Sigmoid colon (tissue), 4 donors: Measurements from ENCODE around the gene ATL2.

Experiments used
- EP300 ChIP-seq, 4 donors: sonication (generic); formaldehyde crosslinking; IDR thresholded peaks; one replicate each; pipeline ENCODE4 v1.6.1; 2017; ENCODE audit warnings: antibody characterized with exemption in 4 of 4
- POLR2A ChIP-seq, 2 donors: fragments of 450-650 bp; IDR thresholded peaks; one replicate each; pipeline ENCODE4 v1.6.1; 2016; ENCODE audit warnings: antibody characterized with exemption in 2 of 2, mild to moderate bottlenecking in 2 of 2, moderate library complexity in 2 of 2
- POLR2AphosphoS5 ChIP-seq, 4 donors: sonication (generic); formaldehyde crosslinking; IDR thresholded peaks; one replicate each; pipeline ENCODE4 v1.6.1; 2017; ENCODE audit warnings: antibody characterized with exemption in 4 of 4
- TF ChIP-seq, protein P1 (sequence below), 4 experiments: fragments of 450-650 bp in 3 of 4; fragments of 200-600 bp in 1 of 4; IDR thresholded peaks; one replicate each; pipeline ENCODE4 v1.5.1; 2016 to 2019; ENCODE audit warnings: antibody characterized with exemption in 4 of 4, mild to moderate bottlenecking in 3 of 4, moderate library complexity in 2 of 4

DNA sequence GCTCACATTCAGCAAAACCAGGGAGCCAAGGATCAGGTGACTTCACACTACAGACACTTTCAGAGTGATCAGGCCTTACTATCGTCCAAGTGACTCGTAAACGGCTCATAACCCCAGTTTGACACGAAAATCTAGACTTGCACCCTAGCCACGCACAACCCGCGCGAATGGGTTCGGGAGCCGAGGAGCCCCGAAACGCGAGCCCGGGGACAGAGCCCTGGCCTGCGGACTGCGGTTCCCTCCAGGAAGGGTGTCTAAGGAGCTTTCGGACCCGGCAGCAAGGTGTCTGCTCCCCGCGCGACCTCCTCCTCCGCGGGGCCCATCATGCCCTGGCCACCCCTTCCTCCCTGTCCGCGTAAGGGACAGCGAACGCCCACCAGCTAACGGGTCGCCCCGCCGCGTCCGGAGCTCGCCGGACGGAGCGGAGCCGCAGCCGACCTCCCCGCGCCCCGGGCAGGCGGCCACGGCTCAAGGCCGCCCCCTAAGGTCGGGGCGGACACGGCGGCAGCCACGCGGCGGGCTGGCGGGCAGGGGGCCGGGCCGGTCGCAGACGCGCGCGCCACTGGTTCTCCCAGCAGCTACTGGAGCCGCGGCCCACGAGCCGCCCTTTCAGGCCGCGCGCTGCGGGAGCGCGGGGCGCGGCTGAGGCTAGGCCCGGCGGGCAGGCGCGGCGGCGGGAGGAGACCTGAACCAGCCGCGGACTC is 575 bp downstream of the ATL2 start:
- no peak for TF ChIP-seq EP300 (IDR thresholded peaks at IDR 0.05)
- TF ChIP-seq, protein P1, sequence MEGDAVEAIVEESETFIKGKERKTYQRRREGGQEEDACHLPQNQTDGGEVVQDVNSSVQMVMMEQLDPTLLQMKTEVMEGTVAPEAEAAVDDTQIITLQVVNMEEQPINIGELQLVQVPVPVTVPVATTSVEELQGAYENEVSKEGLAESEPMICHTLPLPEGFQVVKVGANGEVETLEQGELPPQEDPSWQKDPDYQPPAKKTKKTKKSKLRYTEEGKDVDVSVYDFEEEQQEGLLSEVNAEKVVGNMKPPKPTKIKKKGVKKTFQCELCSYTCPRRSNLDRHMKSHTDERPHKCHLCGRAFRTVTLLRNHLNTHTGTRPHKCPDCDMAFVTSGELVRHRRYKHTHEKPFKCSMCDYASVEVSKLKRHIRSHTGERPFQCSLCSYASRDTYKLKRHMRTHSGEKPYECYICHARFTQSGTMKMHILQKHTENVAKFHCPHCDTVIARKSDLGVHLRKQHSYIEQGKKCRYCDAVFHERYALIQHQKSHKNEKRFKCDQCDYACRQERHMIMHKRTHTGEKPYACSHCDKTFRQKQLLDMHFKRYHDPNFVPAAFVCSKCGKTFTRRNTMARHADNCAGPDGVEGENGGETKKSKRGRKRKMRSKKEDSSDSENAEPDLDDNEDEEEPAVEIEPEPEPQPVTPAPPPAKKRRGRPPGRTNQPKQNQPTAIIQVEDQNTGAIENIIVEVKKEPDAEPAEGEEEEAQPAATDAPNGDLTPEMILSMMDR (IDR thresholded peaks at IDR 0.05), result peak in 1 of 4 experiments; percentile 54
- peak; percentile 1 to 82 (median 64) for TF ChIP-seq POLR2AphosphoS5 (IDR thresholded peaks at IDR 0.05)
- peak in 1 of 2 donors; percentile 4 for TF ChIP-seq POLR2A (IDR thresholded peaks at IDR 0.05)
